Right ventricle myocardium inferior (tissue), 1 donor: ENCODE results near the gene RGS3. TPM values are rescaled to one million over a fixed set of nuclear protein-coding genes. Genes with fewer than 3 reads are reported as not detected.

Source experiments
- ATAC-seq: fragments of 200-7000 bp; cut with Tn5 transposase; one replicate; pipeline ENCODE4 v1.9.1; 2020; ENCODE audit warnings: mild to moderate bottlenecking, moderate library complexity
- DNase-seq: peaks from one replicate; pipeline ENCODE4 v3.0.0; 2021; ENCODE audit errors: missing footprints
- intact Hi-C: fragments of 100-400 bp; cut with DNase I; formaldehyde crosslinking; loops from one replicate; pipeline ENCODE4 v1.11.0; 2022
- total RNA-seq: library from RNA; stranded (reverse); fragmentation: NEBNext Ultra II Directional; extraction: Animal tissue kit (Norgen Biotek cat#: 25700); gene quantifications from one replicate; pipeline ENCODE4 v1.2.1, GENCODE V29; 2021
- donor health status: DM: no; HTN: yes; CAD: no; lungs with severe emphysema.

RGS3 gene
- total RNA-seq, 1 donor from 2014 or later: 139 TPM

DNA sequence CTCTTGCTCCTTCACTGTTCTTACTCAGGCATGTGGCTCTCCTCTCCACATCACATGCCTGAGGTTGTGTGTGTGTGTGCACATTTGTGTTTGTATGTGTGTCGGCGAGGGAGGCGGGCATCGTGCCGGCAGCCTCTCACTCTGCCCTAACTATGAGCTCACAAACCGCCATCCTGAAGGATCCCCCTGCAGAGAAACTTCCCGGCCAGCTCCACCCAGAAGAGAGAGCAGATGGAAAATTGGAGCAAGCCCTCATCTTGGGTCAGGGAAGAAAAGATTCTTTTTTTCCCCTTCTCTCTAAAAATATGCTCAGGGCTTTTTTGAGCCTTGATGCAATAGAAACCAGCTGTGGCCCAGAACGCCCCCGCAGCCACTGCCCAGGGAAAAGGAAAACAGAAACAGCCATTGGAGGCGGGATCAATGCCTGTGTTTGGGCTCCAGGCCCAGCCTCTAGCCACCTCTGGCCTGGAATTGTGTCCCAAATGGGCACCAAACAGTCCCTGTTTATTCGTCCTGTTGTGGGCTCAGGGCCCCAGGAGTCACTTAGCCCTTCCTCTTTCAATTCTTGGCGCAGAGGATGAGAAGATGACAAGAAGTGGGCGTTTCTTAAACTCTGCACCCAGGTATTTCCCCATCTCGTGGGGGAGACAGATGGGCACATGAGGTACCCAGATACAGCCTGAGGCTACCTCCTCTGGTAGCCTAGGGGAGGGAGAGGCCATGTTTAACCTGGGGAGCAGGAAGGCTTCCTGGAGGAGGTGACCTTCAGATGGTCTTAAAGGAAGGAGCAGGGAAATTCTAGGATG is 151.5 kb downstream of the RGS3 start:
- DNase-seq: peak; percentile 85
- intact Hi-C loops: no loop called here

DNA sequence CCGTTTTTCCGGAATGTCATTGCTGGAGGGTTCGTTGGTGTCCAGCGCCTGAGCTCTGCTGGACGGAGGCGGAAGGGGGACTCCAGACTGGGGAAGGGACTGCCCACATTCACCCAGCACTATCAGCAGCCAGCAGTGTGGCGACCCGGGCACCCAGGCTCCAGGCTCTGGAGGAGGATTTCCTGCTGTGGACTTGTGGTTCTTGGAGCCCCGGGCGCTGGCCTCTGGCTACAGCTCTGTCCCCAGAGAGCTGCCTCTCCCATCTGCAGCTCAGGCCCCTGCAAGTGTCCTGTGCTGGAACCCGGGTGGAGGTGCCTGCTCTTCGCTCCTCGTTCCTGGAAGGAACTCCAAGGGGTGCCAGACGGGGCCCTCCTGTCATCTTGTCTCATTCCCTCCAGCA is 152.6 kb downstream of the RGS3 start:
- ATAC-seq (no peak), DNase-seq (no peak)
- intact Hi-C loops: no loop called here

More for the DNA sequence above, 151.5 kb downstream of the RGS3 start:
- ATAC-seq: peak; percentile 78

DNA sequence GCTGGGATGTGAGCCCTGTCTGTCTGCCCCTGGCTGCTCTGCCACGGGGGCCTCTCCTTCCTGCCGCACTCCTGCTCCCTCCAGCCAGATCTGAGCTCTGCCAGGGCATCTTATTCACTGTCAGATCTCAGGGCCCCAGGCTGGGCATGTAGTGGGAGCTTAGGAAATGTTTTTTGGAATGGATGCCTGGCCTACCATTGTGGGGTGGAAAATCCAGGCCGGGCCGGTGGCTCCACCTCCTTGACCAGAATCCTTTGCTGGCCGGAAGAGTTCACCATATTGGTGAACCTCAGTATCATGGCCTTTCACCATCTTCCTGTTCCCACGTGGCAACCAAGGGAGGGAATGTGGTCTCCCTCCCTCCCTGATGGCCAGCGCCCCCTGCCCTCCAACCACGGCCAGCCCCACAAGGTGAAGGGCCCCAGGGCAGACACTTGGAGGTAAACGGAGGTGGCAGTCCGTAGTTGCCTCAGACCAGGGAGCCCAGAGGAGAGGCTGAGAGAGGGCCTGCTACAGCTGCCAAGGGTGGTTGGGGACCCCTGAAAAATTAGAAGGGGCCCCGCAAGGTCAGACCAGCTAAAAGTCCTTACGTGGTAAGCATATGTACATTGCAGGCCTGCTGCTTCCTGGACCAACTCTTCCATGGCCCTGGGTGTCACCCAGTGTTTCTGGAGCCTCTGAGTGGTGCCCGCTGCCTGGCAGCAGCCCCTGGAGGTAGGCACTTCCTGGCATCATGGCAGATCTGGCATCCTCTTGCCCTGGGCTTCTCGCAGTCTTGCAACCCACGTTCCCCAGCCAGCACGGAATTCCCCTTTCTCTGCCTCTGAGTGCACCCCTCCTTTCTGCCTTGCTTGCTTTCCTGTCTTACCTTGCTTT is 153.3 kb downstream of the RGS3 start:
- intact Hi-C loops: no loop called here
- ATAC-seq (no peak), DNase-seq (no peak)

DNA sequence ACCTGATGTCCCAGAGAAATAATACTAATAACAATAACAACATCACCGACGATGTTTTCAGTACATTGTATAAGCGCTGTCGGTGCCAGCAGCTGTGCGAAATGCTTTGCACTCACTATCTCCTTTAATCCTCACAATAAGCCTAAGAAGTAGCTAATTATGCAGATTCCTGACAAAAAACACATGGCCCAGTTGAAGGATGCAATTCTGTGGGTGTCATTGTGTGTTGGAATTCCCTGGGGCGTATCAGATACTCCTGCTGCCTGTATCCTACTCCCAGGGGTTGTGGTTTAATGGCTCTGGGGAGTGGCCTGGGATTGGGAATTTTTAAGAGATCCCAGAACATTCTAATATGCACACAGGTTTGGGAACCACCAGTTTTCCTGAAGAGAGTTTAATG is 154.0 kb downstream of the RGS3 start:
- intact Hi-C loops: no loop called here
- ATAC-seq (no peak), DNase-seq (no peak)

GRCh38 chr9:113618836-113619490 is 155.4 kb downstream of the RGS3 start:
- ATAC-seq (no peak), DNase-seq (no peak)
- intact Hi-C loops: no loop called here

- DNase-seq: no peak
- ATAC-seq: no peak
- intact Hi-C loops: loop anchor here (2.0 kb wide), 1 partner anchor 35 kb away; no protein-coding TSS in a partner anchor
These were observed 156.2 kb downstream of the RGS3 start for GRCh38 chr9:113619491-113620376.

GRCh38 chr9:113620377-113621161 is 157.0 kb downstream of the RGS3 start:
- DNase-seq (no peak), ATAC-seq (peak; percentile 50)
- intact Hi-C loops: loop anchor here (1.0 to 2.0 kb wide), 2 partner anchors 26 to 34 kb away; no protein-coding TSS in a partner anchor

DNA sequence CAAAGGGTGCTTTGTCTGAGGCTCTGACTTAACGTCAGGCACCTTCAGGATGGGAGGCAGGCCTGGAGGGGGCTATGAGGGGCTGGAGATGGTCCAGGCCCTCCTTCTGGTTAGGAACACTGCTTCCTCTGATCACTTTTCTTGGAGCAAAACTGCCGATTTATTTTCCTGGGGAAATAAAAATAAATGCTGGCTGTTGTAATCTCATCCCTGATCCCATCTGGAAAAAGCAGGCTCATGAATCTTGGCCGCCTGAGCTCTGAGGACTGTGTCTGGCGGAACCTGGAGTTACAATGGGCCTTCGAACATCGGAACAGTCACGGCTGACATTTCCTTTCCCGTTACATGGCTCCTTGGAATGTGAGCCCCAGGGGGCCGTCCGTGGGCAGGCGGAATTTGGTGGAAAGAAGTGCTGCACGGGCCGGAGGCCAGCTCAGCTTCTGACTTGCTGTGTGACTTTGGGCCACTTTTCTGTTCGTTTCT is 157.8 kb downstream of the RGS3 start:
- ATAC-seq: peak; percentile 82
- peak; percentile 90 for DNase-seq
- intact Hi-C loops: loop anchor here (1.0 to 2.0 kb wide), 2 partner anchors 27 to 33 kb away; no protein-coding TSS in a partner anchor

- ATAC-seq (no peak), DNase-seq (no peak)
- intact Hi-C loops: loop anchor here (1.0 to 2.0 kb wide), 2 partner anchors 28 to 33 kb away; no protein-coding TSS in a partner anchor
These were observed 158.5 kb downstream of the RGS3 start for GRCh38 chr9:113621980-113622379.

- intact Hi-C loops: no loop called here
- ATAC-seq: no peak
These were observed 159.3 kb downstream of the RGS3 start for GRCh38 chr9:113622600-113623400.

DNA sequence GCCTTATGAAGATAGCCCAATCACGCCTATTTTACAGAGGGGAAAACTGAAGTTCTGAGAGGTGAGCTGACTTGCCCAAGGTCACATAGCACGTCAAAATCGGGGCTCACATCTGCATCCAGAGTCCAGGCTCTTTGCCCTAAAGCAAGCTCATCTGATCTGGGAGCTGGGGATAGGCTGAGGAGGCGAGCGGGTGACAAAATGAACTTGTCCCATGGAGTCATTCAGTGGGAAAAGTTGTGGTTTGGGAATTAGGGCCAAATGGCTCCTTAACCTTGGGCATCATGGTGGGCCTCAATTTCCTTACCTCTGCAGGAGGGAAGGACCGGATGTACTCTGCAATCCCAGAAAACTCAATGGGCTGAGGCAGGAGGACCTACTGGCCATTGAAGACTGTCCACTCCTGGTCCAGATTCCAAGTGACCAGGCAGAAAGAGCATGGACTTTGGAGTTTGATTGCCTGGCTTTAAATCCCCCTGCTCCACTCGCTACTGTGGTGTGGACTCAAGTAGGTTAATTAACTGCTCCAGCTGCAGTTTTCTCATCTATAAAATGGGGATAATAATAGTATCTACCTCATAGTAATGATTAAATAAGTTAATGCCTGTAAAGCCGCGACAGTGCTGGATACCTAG is 160.4 kb downstream of the RGS3 start:
- intact Hi-C loops: no loop called here
- ATAC-seq: no peak
- DNase-seq: no peak

More at GRCh38 chr9:113622600-113623400, 159.3 kb downstream of the RGS3 start:
- no peak for DNase-seq

DNA sequence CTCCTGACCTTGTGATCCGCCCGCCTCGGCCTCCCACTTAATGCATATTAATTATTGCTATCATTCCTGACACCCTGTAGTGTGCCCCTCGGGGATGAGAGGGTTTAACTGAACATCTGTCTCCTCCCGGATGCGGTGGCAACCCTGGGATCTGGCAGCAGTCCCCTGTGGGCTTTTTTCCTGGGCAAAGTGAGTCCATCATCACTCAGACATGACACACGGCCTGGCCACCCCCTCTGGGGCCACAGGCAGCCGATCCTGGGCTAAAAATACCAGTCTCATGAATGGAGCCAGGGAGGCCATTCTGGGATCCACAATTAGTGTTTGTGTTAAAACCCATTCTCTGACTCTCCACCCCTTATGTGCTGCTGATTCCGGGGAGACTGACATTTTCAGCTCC is 161.2 kb downstream of the RGS3 start:
- peak; percentile 52 for ATAC-seq
- intact Hi-C loops: no loop called here
- peak; percentile 77 for DNase-seq

DNA sequence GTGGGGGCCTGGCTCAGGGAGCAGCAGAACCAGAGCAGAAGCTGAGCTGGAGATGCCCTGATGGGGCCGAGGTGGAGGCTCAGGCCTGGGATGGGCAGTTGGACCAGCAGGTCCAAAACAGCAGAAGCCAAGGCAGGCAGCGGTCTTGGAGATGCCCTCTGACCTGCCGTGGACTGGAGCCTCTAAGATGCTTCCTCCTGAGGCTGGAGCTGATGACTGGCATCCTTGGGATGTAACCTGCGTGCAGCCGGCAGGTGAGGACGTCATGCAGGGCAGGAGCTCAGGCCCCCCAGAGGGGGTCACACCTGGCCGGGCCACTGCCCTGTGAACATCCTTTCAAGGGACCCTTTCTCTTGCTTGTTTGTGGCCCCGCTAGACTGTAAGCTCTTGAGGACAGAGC is 162.0 kb downstream of the RGS3 start:
- ATAC-seq (no peak), DNase-seq (no peak)
- intact Hi-C loops: no loop called here

- ATAC-seq (peak; percentile 77), DNase-seq (no peak)
- intact Hi-C loops: no loop called here
These were observed 163.4 kb downstream of the RGS3 start for GRCh38 chr9:113626735-113627495.

DNA sequence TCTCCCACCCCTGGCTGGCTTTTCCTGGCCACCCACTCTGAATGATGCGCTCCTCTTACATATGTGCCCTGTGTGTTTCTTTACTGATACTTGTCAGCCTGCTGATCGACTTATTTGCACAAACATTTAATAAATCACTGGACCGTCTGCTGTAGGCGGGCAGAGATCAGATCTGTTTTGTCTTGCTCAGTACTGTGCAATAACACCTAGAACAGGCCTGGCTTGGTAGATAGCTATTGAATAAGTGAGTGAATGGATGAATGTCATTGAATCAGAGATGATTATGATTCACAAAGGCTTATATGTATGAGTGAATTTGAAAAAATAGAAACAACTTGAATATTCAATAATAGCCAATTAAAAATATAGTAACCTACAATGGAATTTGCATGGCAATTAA is 165.1 kb downstream of the RGS3 start:
- intact Hi-C loops: loop anchor here (2.0 kb wide), 1 partner anchor 20 kb away; no protein-coding TSS in a partner anchor
- no peak for ATAC-seq
- no peak for DNase-seq
